DND-41 (cell line): ENCODE data around the gene MMRN1.
"Not testable (repeated sequence)": the region's sequence is repeated elsewhere in the genome, so short reads cannot be mapped to it uniquely, and the experiment has no call there.

Experiments
- ATAC-seq: fragments of 200-7000 bp; cut with Tn5 transposase; 3 replicates; pipeline ENCODE4 v1.9.1; 2021; ENCODE audit warnings: low read depth; ENCODE audit not compliant: insufficient read depth
- DNase-seq: peaks from one replicate; pipeline ENCODE4 v3.0.0-alpha.2; 2020
- H2AFZ ChIP-seq: 2 replicates; pipeline ENCODE4 v1.6.0; 2012; ENCODE audit warnings: low read depth, low read length
- H3K27ac ChIP-seq: 2 replicates; pipeline ENCODE4 v1.5.1; 2012; ENCODE audit warnings: low read length, inconsistent platforms
- H3K27me3 ChIP-seq: fragments of 200-600 bp; sonication (generic); 2 replicates; pipeline ENCODE4 v1.6.0; 2012; ENCODE audit warnings: low read length, mild to moderate bottlenecking, inconsistent platforms; ENCODE audit not compliant: insufficient read depth, poor library complexity
- H3K36me3 ChIP-seq: 2 replicates; pipeline ENCODE4 v1.5.1; 2012; ENCODE audit warnings: low read length, inconsistent platforms; ENCODE audit not compliant: insufficient read depth
- H3K4me1 ChIP-seq: 2 replicates; pipeline ENCODE4 v1.5.1; 2012; ENCODE audit warnings: mild to moderate bottlenecking, low read length; ENCODE audit not compliant: insufficient read depth
- H3K4me2 ChIP-seq: 2 replicates; pipeline ENCODE4 v1.6.0; 2012; ENCODE audit warnings: mild to moderate bottlenecking, moderate library complexity, low read length, inconsistent platforms; ENCODE audit not compliant: insufficient read depth
- H3K4me3 ChIP-seq, 2 experiments: fragments of 200-600 bp in 1 of 2; shearing (Covaris generic) in 1 of 2; 2 replicates each; pipeline ENCODE4 v1.5.1; 2012 to 2016; ENCODE audit warnings: inconsistent platforms in 2 of 2, low read length in 2 of 2, mild to moderate bottlenecking in 2 of 2, low read depth in 1 of 2, moderate library complexity in 1 of 2
- H3K79me2 ChIP-seq: 2 replicates; pipeline ENCODE4 v1.6.0; 2012; ENCODE audit warnings: low read length, inconsistent platforms; ENCODE audit not compliant: insufficient read depth
- H3K9ac ChIP-seq: 2 replicates; pipeline ENCODE4 v1.6.0; 2012; ENCODE audit warnings: low read depth, mild to moderate bottlenecking, inconsistent platforms, low read length, moderate library complexity
- H3K9me3 ChIP-seq: 2 replicates; pipeline ENCODE4 v1.5.1; 2012; ENCODE audit warnings: low read length, moderate library complexity, mild to moderate bottlenecking, inconsistent platforms; ENCODE audit not compliant: insufficient read depth, severe bottlenecking
- H4K20me1 ChIP-seq: 2 replicates; pipeline ENCODE4 v1.6.0; 2012; ENCODE audit warnings: low read length; ENCODE audit not compliant: insufficient read depth
- EZH2 ChIP-seq: IDR thresholded peaks from 3 replicates; pipeline ENCODE4 v1.6.1; 2012; ENCODE audit warnings: borderline replicate concordance, low read depth, mild to moderate bottlenecking, moderate library complexity, low read length, inconsistent platforms; ENCODE audit not compliant: severe bottlenecking
- TF ChIP-seq, protein P1 (sequence below): IDR thresholded peaks from 2 replicates; pipeline ENCODE4 v1.5.1; 2012; ENCODE audit warnings: borderline replicate concordance, low read length, moderate library complexity, mild to moderate bottlenecking; ENCODE audit not compliant: poor library complexity, severe bottlenecking; ENCODE audit errors: extremely low read depth

Gene MMRN1

DNA sequence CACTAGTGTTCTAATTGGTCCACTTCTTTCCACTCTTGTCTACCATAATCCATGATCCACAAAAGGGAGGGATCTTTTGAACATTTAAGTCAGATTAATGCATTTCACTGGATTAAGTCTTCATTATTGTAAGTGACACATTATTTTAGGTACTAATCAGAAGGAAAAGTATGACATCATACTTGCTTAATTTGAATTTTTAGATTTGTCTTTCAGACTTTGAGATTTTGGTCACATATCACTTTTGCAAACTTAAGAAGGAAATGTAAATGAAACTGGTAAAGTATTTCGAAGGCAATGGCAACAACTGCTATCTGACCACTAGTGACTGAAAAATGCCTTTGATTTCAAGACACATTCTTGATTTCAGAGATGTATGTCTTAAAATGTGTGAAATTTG lies 5.2 kb downstream of the MMRN1 start:
- Histone ChIP-seq H3K27ac (no peak overlapping the region), H3K36me3 (no peaks in the 10 kb centered on the region), H3K79me2 (0 out of 2 replicates have a peak, but pooled peaks cover 3% of the 10 kb centered on the region), H3K4me3 (no peak overlapping the region), H3K4me2 (no peak overlapping the region), H4K20me1 (no peaks in the 10 kb centered on the region), H2AFZ (no peak overlapping the region), H3K27me3 (no peaks in the 10 kb centered on the region), H3K4me1 (peaks cover 54% of the 10 kb centered on the region), H3K9me3 (no peaks in the 10 kb centered on the region), H3K9ac (no peak overlapping the region)
- no peak for TF ChIP-seq EZH2
- TF ChIP-seq, protein P1, sequence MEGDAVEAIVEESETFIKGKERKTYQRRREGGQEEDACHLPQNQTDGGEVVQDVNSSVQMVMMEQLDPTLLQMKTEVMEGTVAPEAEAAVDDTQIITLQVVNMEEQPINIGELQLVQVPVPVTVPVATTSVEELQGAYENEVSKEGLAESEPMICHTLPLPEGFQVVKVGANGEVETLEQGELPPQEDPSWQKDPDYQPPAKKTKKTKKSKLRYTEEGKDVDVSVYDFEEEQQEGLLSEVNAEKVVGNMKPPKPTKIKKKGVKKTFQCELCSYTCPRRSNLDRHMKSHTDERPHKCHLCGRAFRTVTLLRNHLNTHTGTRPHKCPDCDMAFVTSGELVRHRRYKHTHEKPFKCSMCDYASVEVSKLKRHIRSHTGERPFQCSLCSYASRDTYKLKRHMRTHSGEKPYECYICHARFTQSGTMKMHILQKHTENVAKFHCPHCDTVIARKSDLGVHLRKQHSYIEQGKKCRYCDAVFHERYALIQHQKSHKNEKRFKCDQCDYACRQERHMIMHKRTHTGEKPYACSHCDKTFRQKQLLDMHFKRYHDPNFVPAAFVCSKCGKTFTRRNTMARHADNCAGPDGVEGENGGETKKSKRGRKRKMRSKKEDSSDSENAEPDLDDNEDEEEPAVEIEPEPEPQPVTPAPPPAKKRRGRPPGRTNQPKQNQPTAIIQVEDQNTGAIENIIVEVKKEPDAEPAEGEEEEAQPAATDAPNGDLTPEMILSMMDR = no peak
- no peak for DNase-seq
- no peak for ATAC-seq

DNA sequence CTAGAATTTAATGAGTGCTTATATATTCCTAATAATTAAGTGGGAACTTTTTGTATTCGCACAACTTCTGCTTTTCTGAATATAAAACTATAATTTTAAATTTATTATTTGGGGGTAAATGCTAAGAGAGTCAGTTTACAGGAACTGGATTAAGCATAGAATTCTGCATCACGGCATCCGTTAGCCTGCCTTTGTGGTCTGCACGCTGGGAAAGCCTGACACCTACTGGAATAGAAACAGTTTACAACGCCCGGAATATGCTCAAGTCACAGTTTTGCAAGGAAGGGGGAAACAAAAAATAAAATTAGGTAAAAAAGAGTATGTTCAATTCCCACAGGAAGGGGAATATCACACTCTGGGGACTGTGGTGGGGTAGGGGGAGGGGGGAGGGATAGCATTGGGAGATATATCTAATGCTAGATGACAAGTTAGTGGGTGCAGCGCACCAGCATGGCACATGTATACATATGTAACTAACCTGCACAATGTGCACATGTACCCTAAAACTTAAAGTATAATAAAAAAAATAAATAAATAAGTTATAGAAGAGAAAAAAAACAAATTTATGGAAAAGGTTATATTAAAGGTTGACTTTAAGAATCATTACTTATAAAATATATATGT lies 7.3 kb downstream of the MMRN1 start:
- H3K79me2 ChIP-seq, H3K9me3 ChIP-seq, H3K27me3 ChIP-seq, H2AFZ ChIP-seq, H3K27ac ChIP-seq, H4K20me1 ChIP-seq, H3K36me3 ChIP-seq, H3K9ac ChIP-seq, H3K4me3 ChIP-seq: not testable (repeated sequence)
- peaks cover 33% of the 10 kb centered on the region for H3K4me1 ChIP-seq
- TF ChIP-seq, protein P1 = peak; percentile 82
- DNase-seq (peak; percentile 73), ATAC-seq (peak; percentile 99)
- peak overlapping the region; percentile 45 for H3K4me2 ChIP-seq

DNA sequence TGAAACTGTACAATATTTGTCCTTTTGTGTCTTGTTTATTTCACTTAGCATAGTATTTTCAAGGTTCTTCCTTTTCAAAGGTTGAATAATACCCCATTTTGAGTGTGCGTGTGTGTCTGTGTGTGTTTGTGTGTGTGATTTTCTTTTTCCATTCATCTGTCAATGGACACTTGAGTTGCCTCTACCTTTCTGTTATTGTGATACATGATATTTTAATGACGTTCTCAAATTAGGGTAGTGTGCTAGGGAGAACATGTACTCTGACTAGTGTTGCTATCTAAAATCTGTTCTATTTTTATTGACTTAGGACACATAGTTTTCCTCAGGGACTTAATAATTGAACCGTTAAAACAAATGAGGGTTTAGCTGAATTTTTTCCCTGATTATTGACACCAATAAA lies 9.9 kb downstream of the MMRN1 start:
- H3K4me2 ChIP-seq = no peak overlapping the region
- no peaks in the 10 kb centered on the region for H3K9me3 ChIP-seq
- H3K4me1 ChIP-seq = peaks cover 16% of the 10 kb centered on the region
- no peaks in the 10 kb centered on the region for H4K20me1 ChIP-seq
- no peak overlapping the region for H3K4me3 ChIP-seq
- H3K36me3 ChIP-seq = no peaks in the 10 kb centered on the region
- no peak overlapping the region for H3K9ac ChIP-seq
- DNase-seq (no peak), ATAC-seq (no peak)
- H3K27ac ChIP-seq = no peak overlapping the region
- H2AFZ ChIP-seq = no peak overlapping the region
- H3K79me2 ChIP-seq = no peaks in the 10 kb centered on the region
- TF ChIP-seq EZH2 = no peak
- TF ChIP-seq, protein P1 = no peak
- no peaks in the 10 kb centered on the region for H3K27me3 ChIP-seq

DNA sequence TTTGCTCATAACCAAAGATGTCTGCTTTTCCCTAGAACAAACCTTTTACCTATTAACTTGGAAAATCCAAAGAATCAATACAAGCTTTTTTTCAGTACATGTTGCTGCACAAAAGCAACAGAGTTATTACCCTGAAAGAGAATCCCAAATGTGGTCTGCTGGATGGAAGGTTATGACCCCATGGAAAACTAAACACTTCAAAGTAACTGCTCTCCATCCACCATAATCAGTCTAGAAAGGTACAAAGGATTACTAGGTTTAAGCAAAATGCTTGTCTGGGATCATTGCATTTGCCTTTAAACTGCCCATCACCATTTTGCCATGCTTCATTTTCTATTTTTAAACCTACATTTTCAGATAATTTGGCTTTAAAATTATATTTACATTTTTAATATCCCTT lies 11.7 kb downstream of the MMRN1 start:
- no peak overlapping the region for H3K4me3 ChIP-seq
- H2AFZ ChIP-seq = no peak overlapping the region
- no peaks in the 10 kb centered on the region for H3K79me2 ChIP-seq
- no peaks in the 10 kb centered on the region for H3K36me3 ChIP-seq
- no peak overlapping the region for H3K27ac ChIP-seq
- H4K20me1 ChIP-seq = no peaks in the 10 kb centered on the region
- H3K9ac ChIP-seq = no peak overlapping the region
- no peak overlapping the region for H3K4me2 ChIP-seq
- H3K27me3 ChIP-seq = no peaks in the 10 kb centered on the region
- no peak for ATAC-seq
- peaks cover 6% of the 10 kb centered on the region; the same call in 1 of the 2 replicates for H3K4me1 ChIP-seq
- no peak for DNase-seq
- H3K9me3 ChIP-seq = no peaks in the 10 kb centered on the region
- TF ChIP-seq, protein P1 = no peak
- no peak for TF ChIP-seq EZH2
